Upper lobe of left lung (tissue), 4 donors: ENCODE data around the gene MINDY4B.

ENCODE experiments used
- POLR2A ChIP-seq, 4 donors: fragments of 450-650 bp; IDR thresholded peaks; one replicate each; pipeline ENCODE4 v1.5.1; 2016 to 2017; ENCODE audit warnings: antibody characterized with exemption in 4 of 4, mild to moderate bottlenecking in 2 of 4
- TF ChIP-seq, protein P1 (sequence below), 6 experiments: fragments of 450-650 bp in 4 of 6; fragments of 200-600 bp in 2 of 6; sonication (generic) in 2 of 6; IDR thresholded peaks; one replicate each; pipeline ENCODE4 v1.5.1; 2016 to 2019; ENCODE audit warnings: antibody characterized with exemption in 6 of 6

DNA sequence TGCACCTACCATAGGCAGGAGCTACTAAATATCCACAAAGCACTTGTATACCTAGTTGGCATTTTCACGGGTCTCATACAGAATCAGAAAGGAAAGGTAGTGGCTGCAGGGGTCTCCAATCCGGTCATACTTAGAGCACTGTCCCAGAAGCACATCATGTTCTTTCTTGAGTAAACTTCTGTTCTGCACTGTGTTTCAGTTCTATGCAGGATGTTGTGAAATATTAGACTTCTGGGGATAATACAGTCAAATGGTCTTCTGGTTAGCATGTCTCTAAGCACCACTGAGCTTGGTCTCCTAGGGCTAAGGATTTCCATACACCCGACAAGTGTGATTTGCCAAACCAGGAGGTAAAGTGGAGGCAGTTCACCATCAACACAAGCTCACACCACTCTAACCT is 27.9 kb downstream of the MINDY4B start:
- TF ChIP-seq, protein P1, sequence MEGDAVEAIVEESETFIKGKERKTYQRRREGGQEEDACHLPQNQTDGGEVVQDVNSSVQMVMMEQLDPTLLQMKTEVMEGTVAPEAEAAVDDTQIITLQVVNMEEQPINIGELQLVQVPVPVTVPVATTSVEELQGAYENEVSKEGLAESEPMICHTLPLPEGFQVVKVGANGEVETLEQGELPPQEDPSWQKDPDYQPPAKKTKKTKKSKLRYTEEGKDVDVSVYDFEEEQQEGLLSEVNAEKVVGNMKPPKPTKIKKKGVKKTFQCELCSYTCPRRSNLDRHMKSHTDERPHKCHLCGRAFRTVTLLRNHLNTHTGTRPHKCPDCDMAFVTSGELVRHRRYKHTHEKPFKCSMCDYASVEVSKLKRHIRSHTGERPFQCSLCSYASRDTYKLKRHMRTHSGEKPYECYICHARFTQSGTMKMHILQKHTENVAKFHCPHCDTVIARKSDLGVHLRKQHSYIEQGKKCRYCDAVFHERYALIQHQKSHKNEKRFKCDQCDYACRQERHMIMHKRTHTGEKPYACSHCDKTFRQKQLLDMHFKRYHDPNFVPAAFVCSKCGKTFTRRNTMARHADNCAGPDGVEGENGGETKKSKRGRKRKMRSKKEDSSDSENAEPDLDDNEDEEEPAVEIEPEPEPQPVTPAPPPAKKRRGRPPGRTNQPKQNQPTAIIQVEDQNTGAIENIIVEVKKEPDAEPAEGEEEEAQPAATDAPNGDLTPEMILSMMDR (IDR thresholded peaks at IDR 0.05), result no peak
- TF ChIP-seq POLR2A (IDR thresholded peaks at IDR 0.05), result no peak
